ENCODE data around the gene ENGASE. TPM values are rescaled to one million over a fixed set of nuclear protein-coding genes. Genes with fewer than 3 reads are reported as not detected.

ENGASE gene
- total and polyA plus RNA-seq, 7 experiments from 2014 or later = 3.8 to 214 (median 82.7) TPM

Other genes starting within 250 kb of the ENGASE start
- 100 to 1,000 TPM; 107 to 414 (median 154) TPM for gene USP36, start 234.0 kb upstream of the ENGASE start, total RNA-seq
- 10 to 100 TPM; 37.4 to 46.9 TPM for gene USP36, start 234.0 kb upstream of the ENGASE start, polyA plus RNA-seq
- gene CEP295NL, start 171.6 kb upstream of the ENGASE start, total RNA-seq = 10 to 100 TPM in 1 of 5 experiments, 1 to 10 TPM in 1, under 1 TPM in 2, not detected in 1; 0.19 to 14.1 (median 1.8) TPM
- gene CEP295NL, start 171.6 kb upstream of the ENGASE start, polyA plus RNA-seq = not detected
- 10 to 100 TPM in 1 of 5 experiments, 1 to 10 TPM in 4; 1.2 to 46.1 (median 5.8) TPM for gene TIMP2, start 149.4 kb upstream of the ENGASE start, total RNA-seq
- under 1 TPM; 0.23 to 0.31 TPM for gene TIMP2, start 149.4 kb upstream of the ENGASE start, polyA plus RNA-seq
- 100 to 1,000 TPM in 1 of 5 experiments, 10 to 100 TPM in 4; 44.7 to 267 (median 53.9) TPM for gene LGALS3BP, start 94.9 kb upstream of the ENGASE start, total RNA-seq
- gene LGALS3BP, start 94.9 kb upstream of the ENGASE start, polyA plus RNA-seq = 100 to 1,000 TPM; 116 to 122 TPM
- gene CANT1, start 65.1 kb upstream of the ENGASE start, total RNA-seq = 10 to 100 TPM; 40.1 to 82.2 (median 43.0) TPM
- gene CANT1, start 65.1 kb upstream of the ENGASE start, polyA plus RNA-seq = 10 to 100 TPM; 11.2 to 11.4 TPM
- gene C1QTNF1, start 50.7 kb upstream of the ENGASE start, total RNA-seq = under 1 TPM in 1 of 5 experiments, not detected in 4; 0.10 TPM
- gene C1QTNF1, start 50.7 kb upstream of the ENGASE start, polyA plus RNA-seq = not detected

All from naive thymus-derived CD4-positive, alpha-beta T cell (primary cell).